HFFc6 (cell line): ENCODE results near the gene GPATCH2. TPM values are rescaled to one million over a fixed set of nuclear protein-coding genes. Genes with fewer than 3 reads are reported as not detected.

Experiments
- DNase-seq: peaks from one replicate; pipeline ENCODE4 v3.0.0-alpha.2; 2018
- H3K27ac Mint-ChIP-seq: 2 replicates; pipeline ENCODE4 v1.8.0; 2020; ENCODE audit warnings: mild to moderate bottlenecking, mixed read lengths
- H3K27me3 Mint-ChIP-seq: 2 replicates; pipeline ENCODE4 v1.8.0; 2021; ENCODE audit warnings: mild to moderate bottlenecking, moderate library complexity, mixed read lengths; ENCODE audit not compliant: insufficient read depth
- H3K36me3 Mint-ChIP-seq: 2 replicates; pipeline ENCODE4 v1.8.0; 2021; ENCODE audit warnings: low read depth, mixed read lengths
- H3K4me1 Mint-ChIP-seq: 2 replicates; pipeline ENCODE4 v1.8.0; 2020; ENCODE audit warnings: low read depth, mixed read lengths
- H3K4me3 Mint-ChIP-seq: 2 replicates; pipeline ENCODE4 v1.8.0; 2020; ENCODE audit warnings: mild to moderate bottlenecking, moderate library complexity, mixed read lengths
- H3K9me3 Mint-ChIP-seq: 2 replicates; pipeline ENCODE4 v1.8.0; 2020; ENCODE audit warnings: mild to moderate bottlenecking, mixed read lengths
- total RNA-seq, 6 experiments: library from RNA; stranded (reverse); fragmentation: NEBNext Ultra II Directional; extraction: Animal tissue kit (Norgen Biotek cat#: 25700); gene quantifications; 2 replicates in 1 of 6; 3 replicates in 5 of 6; pipeline ENCODE4 v1.2.3, GENCODE V29; 2021
- TF ChIP-seq, protein P1 (sequence below): fragments of 200-600 bp; sonication (generic); IDR thresholded peaks from 2 replicates; pipeline ENCODE4 v1.5.0; 2021; ENCODE audit warnings: antibody characterized with exemption, mild to moderate bottlenecking

Gene GPATCH2
- total RNA-seq, 6 experiments from 2014 or later = 8.1 to 11.5 (median 9.8) TPM

GRCh38 chr1:217465102-217465501, 165.8 kb downstream of the GPATCH2 start:
- no peaks in the 10 kb centered on the region; the same call in 1 of the 2 replicates for H3K4me1 Mint-ChIP-seq
- H3K36me3 Mint-ChIP-seq = peaks cover 29% of the 10 kb centered on the region
- TF ChIP-seq, protein P1, sequence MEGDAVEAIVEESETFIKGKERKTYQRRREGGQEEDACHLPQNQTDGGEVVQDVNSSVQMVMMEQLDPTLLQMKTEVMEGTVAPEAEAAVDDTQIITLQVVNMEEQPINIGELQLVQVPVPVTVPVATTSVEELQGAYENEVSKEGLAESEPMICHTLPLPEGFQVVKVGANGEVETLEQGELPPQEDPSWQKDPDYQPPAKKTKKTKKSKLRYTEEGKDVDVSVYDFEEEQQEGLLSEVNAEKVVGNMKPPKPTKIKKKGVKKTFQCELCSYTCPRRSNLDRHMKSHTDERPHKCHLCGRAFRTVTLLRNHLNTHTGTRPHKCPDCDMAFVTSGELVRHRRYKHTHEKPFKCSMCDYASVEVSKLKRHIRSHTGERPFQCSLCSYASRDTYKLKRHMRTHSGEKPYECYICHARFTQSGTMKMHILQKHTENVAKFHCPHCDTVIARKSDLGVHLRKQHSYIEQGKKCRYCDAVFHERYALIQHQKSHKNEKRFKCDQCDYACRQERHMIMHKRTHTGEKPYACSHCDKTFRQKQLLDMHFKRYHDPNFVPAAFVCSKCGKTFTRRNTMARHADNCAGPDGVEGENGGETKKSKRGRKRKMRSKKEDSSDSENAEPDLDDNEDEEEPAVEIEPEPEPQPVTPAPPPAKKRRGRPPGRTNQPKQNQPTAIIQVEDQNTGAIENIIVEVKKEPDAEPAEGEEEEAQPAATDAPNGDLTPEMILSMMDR = no peak
- no peaks in the 10 kb centered on the region for H3K27me3 Mint-ChIP-seq
- DNase-seq = no peak
- no peak overlapping the region for H3K27ac Mint-ChIP-seq
- peaks cover 16% of the 10 kb centered on the region for H3K9me3 Mint-ChIP-seq
- no peak overlapping the region for H3K4me3 Mint-ChIP-seq

DNA sequence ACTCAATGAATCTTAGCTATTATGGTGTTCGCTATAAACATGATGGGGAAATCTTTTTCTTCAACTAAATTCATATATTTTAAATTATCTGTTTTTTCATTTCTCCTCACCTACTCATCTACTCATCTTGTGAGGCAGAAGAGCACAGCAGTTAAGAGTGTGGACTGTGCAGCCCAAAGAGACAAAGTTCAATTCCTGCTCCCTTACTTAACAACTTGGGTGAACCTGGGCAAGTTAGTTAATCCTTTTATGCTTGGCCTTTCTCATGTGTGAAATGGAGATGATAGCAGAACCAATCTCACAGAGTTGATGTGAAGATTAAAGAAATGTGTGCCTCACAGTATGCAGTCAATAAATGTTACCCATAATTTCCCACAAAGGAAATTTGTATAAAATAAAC, 168.2 kb downstream of the GPATCH2 start:
- DNase-seq = no peak
- Mint-ChIP-seq H3K9me3 (peaks cover 16% of the 10 kb centered on the region), H3K27me3 (no peaks in the 10 kb centered on the region), H3K4me3 (no peak overlapping the region), H3K36me3 (peaks cover 29% of the 10 kb centered on the region), H3K27ac (no peak overlapping the region), H3K4me1 (no peaks in the 10 kb centered on the region; the same call in 1 of the 2 replicates)
- TF ChIP-seq, protein P1 = no peak

- H3K27ac Mint-ChIP-seq = no peak overlapping the region
- no peak for DNase-seq
- H3K9me3 Mint-ChIP-seq = peaks cover 16% of the 10 kb centered on the region
- TF ChIP-seq, protein P1 = no peak
- H3K27me3 Mint-ChIP-seq = no peaks in the 10 kb centered on the region
- H3K4me1 Mint-ChIP-seq = no peaks in the 10 kb centered on the region; the same call in 1 of the 2 replicates
- no peak overlapping the region for H3K4me3 Mint-ChIP-seq
- H3K36me3 Mint-ChIP-seq = peaks cover 29% of the 10 kb centered on the region
Measured at GRCh38 chr1:217462159-217462558, 168.7 kb downstream of the GPATCH2 start.

GRCh38 chr1:217457016-217457415, 173.9 kb downstream of the GPATCH2 start:
- Mint-ChIP-seq H3K9me3 (no peaks in the 10 kb centered on the region), H3K4me1 (no peaks in the 10 kb centered on the region; the same call in none of the 2 replicates), H3K4me3 (no peak overlapping the region), H3K27me3 (no peaks in the 10 kb centered on the region; the same call in 1 of the 2 replicates), H3K36me3 (peaks cover 3% of the 10 kb centered on the region; the same call in 1 of the 2 replicates), H3K27ac (no peak overlapping the region)
- no peak for DNase-seq
- TF ChIP-seq, protein P1 = no peak

- H3K4me3 Mint-ChIP-seq = no peak overlapping the region
- TF ChIP-seq, protein P1 = no peak
- DNase-seq = no peak
- no peaks in the 10 kb centered on the region; the same call in none of the 2 replicates for H3K27me3 Mint-ChIP-seq
- H3K4me1 Mint-ChIP-seq = no peaks in the 10 kb centered on the region; the same call in 1 of the 2 replicates
- no peak overlapping the region for H3K27ac Mint-ChIP-seq
- H3K9me3 Mint-ChIP-seq = no peaks in the 10 kb centered on the region
- peaks cover 3% of the 10 kb centered on the region for H3K36me3 Mint-ChIP-seq
Measured at GRCh38 chr1:217456261-217456660, 174.6 kb downstream of the GPATCH2 start.
